ENCODE results near the gene ACOD1.

ACOD1 gene

GRCh38 chr13:76965759-76966421, 17.6 kb downstream of the ACOD1 start:
- Histone ChIP-seq H3K4me3 (ENCODE audit: insufficient read length, low read depth) (no peak overlapping the region), H3K36me3 (ENCODE audit: insufficient read depth, insufficient read length, low read length) (no peaks in the 10 kb centered on the region), H3K27me3 (ENCODE audit: insufficient read depth, insufficient read length) (no peaks in the 10 kb centered on the region), H3K9ac (ENCODE audit: insufficient read length, low read depth) (no peak overlapping the region), H3K4me1 (ENCODE audit: insufficient read depth, insufficient read length) (no peaks in the 10 kb centered on the region), H3K9me3 (ENCODE audit: insufficient read depth, low read length) (peaks cover 5% of the 10 kb centered on the region; the same call in 1 of the 2 replicates)
- TF ChIP-seq ZNF274 (IDR thresholded peaks at IDR 0.05; ENCODE audit: low read depth, low read length) (no peak), SUZ12 (IDR thresholded peaks at IDR 0.05; ENCODE audit: extremely low read depth, insufficient read depth, insufficient read length) (no peak), YY1 (IDR thresholded peaks at IDR 0.05; ENCODE audit: insufficient read depth, insufficient read length) (no peak)
- no peak for DNase-seq (ENCODE audit: low read depth, low spot score)

GRCh38 chr13:76967031-76967430, 18.7 kb downstream of the ACOD1 start:
- no peak for DNase-seq (ENCODE audit: low read depth, low spot score)
- no peaks in the 10 kb centered on the region for H3K36me3 ChIP-seq (ENCODE audit: insufficient read depth, insufficient read length, low read length)
- H3K4me3 ChIP-seq (ENCODE audit: insufficient read length, low read depth): no peak overlapping the region
- TF ChIP-seq SUZ12 (IDR thresholded peaks at IDR 0.05; ENCODE audit: extremely low read depth, insufficient read depth, insufficient read length): no peak
- no peak for TF ChIP-seq YY1 (IDR thresholded peaks at IDR 0.05; ENCODE audit: insufficient read depth, insufficient read length)
- TF ChIP-seq ZNF274 (IDR thresholded peaks at IDR 0.05; ENCODE audit: low read depth, low read length): no peak
- no peaks in the 10 kb centered on the region for H3K27me3 ChIP-seq (ENCODE audit: insufficient read depth, insufficient read length)
- H3K9me3 ChIP-seq (ENCODE audit: insufficient read depth, low read length): no peaks in the 10 kb centered on the region
- no peak overlapping the region for H3K9ac ChIP-seq (ENCODE audit: insufficient read length, low read depth)
- no peaks in the 10 kb centered on the region for H3K4me1 ChIP-seq (ENCODE audit: insufficient read depth, insufficient read length)

- Histone ChIP-seq H3K9ac (ENCODE audit: insufficient read length, low read depth) (no peak overlapping the region), H3K9me3 (ENCODE audit: insufficient read depth, low read length) (no peaks in the 10 kb centered on the region), H3K36me3 (ENCODE audit: insufficient read depth, insufficient read length, low read length) (no peaks in the 10 kb centered on the region), H3K27me3 (ENCODE audit: insufficient read depth, insufficient read length) (no peaks in the 10 kb centered on the region), H3K4me3 (ENCODE audit: insufficient read length, low read depth) (no peak overlapping the region), H3K4me1 (ENCODE audit: insufficient read depth, insufficient read length) (no peaks in the 10 kb centered on the region)
- no peak for DNase-seq (ENCODE audit: low read depth, low spot score)
- TF ChIP-seq YY1 (IDR thresholded peaks at IDR 0.05; ENCODE audit: insufficient read depth, insufficient read length): peak; percentile 22
- no peak for TF ChIP-seq SUZ12 (IDR thresholded peaks at IDR 0.05; ENCODE audit: extremely low read depth, insufficient read depth, insufficient read length)
Measured at GRCh38 chr13:76968041-76968440, 19.7 kb downstream of the ACOD1 start.

- Histone ChIP-seq H3K27me3 (ENCODE audit: insufficient read depth, insufficient read length) (no peaks in the 10 kb centered on the region), H3K4me3 (ENCODE audit: insufficient read length, low read depth) (no peak overlapping the region), H3K4me1 (ENCODE audit: insufficient read depth, insufficient read length) (no peaks in the 10 kb centered on the region), H3K9me3 (ENCODE audit: insufficient read depth, low read length) (no peaks in the 10 kb centered on the region), H3K36me3 (ENCODE audit: insufficient read depth, insufficient read length, low read length) (no peaks in the 10 kb centered on the region), H3K9ac (ENCODE audit: insufficient read length, low read depth) (no peak overlapping the region)
- TF ChIP-seq SUZ12 (IDR thresholded peaks at IDR 0.05; ENCODE audit: extremely low read depth, insufficient read depth, insufficient read length) (no peak), YY1 (IDR thresholded peaks at IDR 0.05; ENCODE audit: insufficient read depth, insufficient read length) (no peak), ZNF274 (IDR thresholded peaks at IDR 0.05; ENCODE audit: low read depth, low read length) (no peak)
- DNase-seq (ENCODE audit: low read depth, low spot score): no peak
Measured at GRCh38 chr13:76969488-76970365, 21.4 kb downstream of the ACOD1 start.

GRCh38 chr13:76971215-76971614, 22.9 kb downstream of the ACOD1 start:
- no peaks in the 10 kb centered on the region for H3K9me3 ChIP-seq (ENCODE audit: insufficient read depth, low read length)
- H3K9ac ChIP-seq (ENCODE audit: insufficient read length, low read depth): no peak overlapping the region
- H3K27me3 ChIP-seq (ENCODE audit: insufficient read depth, insufficient read length): no peaks in the 10 kb centered on the region
- no peak for DNase-seq (ENCODE audit: low read depth, low spot score)
- H3K36me3 ChIP-seq (ENCODE audit: insufficient read depth, insufficient read length, low read length): no peaks in the 10 kb centered on the region
- H3K4me3 ChIP-seq (ENCODE audit: insufficient read length, low read depth): no peak overlapping the region
- no peak for TF ChIP-seq ZNF274 (IDR thresholded peaks at IDR 0.05; ENCODE audit: low read depth, low read length)
- no peak for TF ChIP-seq SUZ12 (IDR thresholded peaks at IDR 0.05; ENCODE audit: extremely low read depth, insufficient read depth, insufficient read length)
- no peak for TF ChIP-seq YY1 (IDR thresholded peaks at IDR 0.05; ENCODE audit: insufficient read depth, insufficient read length)
- no peaks in the 10 kb centered on the region for H3K4me1 ChIP-seq (ENCODE audit: insufficient read depth, insufficient read length)

- TF ChIP-seq SUZ12 (IDR thresholded peaks at IDR 0.05; ENCODE audit: extremely low read depth, insufficient read depth, insufficient read length) (no peak), ZNF274 (IDR thresholded peaks at IDR 0.05; ENCODE audit: low read depth, low read length) (no peak), YY1 (IDR thresholded peaks at IDR 0.05; ENCODE audit: insufficient read depth, insufficient read length) (no peak)
- no peak for DNase-seq (ENCODE audit: low read depth, low spot score)
- H3K4me1 ChIP-seq (ENCODE audit: insufficient read depth, insufficient read length): no peaks in the 10 kb centered on the region
- no peaks in the 10 kb centered on the region for H3K27me3 ChIP-seq (ENCODE audit: insufficient read depth, insufficient read length)
- no peaks in the 10 kb centered on the region for H3K9me3 ChIP-seq (ENCODE audit: insufficient read depth, low read length)
- no peak overlapping the region for H3K4me3 ChIP-seq (ENCODE audit: insufficient read length, low read depth)
- H3K36me3 ChIP-seq (ENCODE audit: insufficient read depth, insufficient read length, low read length): no peaks in the 10 kb centered on the region
- no peak overlapping the region for H3K9ac ChIP-seq (ENCODE audit: insufficient read length, low read depth)
Measured at GRCh38 chr13:76971851-76972829, 23.8 kb downstream of the ACOD1 start.
